C4-2B (cell line): Measurements from ENCODE around the gene PCYT1A.

Source experiments
- H3K27ac ChIP-seq: fragments of 450-650 bp; 2 replicates; pipeline ENCODE4 v1.5.1; 2017
- ZFX ChIP-seq: fragments of 450-650 bp; IDR thresholded peaks from 2 replicates; pipeline ENCODE4 v1.6.1; 2017
- TF ChIP-seq, protein P1 (sequence below): fragments of 450-650 bp; conservative IDR thresholded peaks from 2 replicates; pipeline ENCODE4 v1.5.1; 2017; ENCODE audit warnings: mild to moderate bottlenecking

Gene PCYT1A

DNA sequence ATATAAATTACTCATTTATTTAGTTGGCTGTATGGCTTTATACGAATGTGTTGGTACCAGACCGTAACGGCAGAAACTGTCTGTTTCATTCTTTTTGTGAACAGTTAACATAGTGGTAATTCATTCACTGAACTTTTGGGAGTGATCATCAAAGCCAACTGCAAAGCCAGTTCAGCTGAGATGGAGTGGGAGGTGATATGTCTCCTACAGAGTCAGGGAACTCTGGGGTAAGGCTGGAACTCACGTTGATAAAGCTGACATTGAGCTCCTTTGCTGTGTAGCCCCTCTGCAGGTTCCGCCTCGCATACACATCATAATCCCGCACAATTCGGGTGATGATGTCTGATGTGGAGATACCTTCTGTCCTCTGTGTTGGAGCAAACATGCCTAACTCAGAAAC lies 45.8 kb downstream of the PCYT1A start:
- TF ChIP-seq, protein P1, sequence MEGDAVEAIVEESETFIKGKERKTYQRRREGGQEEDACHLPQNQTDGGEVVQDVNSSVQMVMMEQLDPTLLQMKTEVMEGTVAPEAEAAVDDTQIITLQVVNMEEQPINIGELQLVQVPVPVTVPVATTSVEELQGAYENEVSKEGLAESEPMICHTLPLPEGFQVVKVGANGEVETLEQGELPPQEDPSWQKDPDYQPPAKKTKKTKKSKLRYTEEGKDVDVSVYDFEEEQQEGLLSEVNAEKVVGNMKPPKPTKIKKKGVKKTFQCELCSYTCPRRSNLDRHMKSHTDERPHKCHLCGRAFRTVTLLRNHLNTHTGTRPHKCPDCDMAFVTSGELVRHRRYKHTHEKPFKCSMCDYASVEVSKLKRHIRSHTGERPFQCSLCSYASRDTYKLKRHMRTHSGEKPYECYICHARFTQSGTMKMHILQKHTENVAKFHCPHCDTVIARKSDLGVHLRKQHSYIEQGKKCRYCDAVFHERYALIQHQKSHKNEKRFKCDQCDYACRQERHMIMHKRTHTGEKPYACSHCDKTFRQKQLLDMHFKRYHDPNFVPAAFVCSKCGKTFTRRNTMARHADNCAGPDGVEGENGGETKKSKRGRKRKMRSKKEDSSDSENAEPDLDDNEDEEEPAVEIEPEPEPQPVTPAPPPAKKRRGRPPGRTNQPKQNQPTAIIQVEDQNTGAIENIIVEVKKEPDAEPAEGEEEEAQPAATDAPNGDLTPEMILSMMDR: no peak
- no peak for TF ChIP-seq ZFX
- H3K27ac ChIP-seq: no peak overlapping the region

DNA sequence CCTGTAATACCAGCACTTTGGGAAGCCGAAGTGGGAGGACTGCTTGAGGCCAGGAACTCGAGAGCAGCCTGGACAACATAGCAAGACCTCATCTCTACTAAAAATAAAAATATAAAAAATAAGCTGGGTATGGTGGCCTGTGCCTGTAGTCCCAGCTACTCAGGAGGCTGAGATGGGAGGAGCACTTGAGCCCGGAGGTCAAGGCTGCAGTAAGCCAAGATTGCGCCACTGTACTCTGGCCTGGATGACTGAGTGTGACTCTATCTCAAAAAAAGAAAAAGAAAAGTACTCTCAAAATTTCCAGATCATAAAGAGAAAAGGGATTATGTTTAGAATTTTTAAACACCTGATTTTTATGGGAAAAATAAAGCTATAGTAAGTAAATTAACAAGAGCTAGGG lies 47.1 kb downstream of the PCYT1A start:
- TF ChIP-seq, protein P1: no peak
- TF ChIP-seq ZFX: no peak
- no peak overlapping the region for H3K27ac ChIP-seq

DNA sequence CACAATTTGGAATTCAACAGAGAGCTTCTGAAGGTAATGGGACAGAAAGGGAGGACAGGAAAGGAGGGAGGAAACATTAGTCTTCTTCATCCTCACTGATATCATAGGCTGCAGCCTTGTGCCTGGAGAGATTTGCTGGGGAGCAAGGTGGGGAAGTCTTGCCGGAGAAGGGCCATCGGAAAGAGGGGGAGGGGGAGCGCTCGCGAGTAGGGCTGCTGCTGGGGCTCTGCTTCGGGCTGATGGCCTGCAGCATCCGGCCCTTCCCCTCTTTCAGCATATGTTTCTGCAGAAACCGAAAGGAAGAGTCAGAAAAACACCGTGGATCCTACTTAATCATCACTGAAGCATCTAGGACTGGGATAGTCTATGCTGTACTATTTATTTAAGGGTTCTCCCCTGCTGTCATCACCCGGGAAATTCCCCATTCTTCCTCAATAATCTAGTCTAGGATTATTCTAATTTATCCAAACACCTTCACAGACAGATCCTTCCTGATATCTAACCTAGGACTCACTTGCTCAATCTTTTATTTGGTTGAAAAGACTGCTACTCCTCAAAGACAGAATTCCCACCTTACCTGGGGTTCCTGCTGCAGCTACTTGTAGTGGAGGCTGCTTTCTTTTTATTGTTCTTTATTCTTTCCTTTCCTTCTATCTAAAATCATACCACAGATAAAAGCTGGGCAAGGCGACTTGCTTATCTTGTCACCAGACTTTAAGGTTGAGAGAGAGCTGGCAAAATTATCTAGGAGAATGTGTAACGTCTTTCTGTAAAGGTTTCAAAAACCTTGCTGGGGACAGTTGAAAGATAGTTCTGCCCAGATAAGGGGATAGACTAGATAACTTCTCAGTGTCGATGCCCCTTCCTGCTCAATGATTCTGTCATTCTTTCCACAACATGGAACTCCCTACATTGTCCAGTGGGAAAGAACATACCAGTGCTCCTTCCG lies 48.6 kb downstream of the PCYT1A start:
- TF ChIP-seq ZFX: no peak
- TF ChIP-seq, protein P1: no peak

DNA sequence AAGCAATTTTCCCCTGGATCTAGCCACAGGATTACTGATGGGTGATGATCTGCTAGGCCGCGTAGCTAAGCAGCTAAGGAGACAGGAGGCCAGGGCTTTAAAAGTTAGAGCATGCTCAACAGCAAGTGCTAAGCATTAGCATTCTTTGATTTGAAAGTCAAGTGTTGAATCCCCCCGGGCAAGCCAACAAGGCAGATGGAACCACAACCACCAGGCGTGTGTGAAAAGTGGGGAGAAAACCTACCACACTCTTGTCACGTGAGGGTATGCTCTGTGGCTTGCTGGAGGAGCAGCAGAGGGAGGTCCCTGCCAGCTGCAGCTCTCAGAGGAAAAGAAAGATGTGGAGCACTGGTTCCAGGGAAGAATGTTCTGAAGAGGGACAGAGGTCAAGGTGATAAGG lies 50.3 kb downstream of the PCYT1A start:
- H3K27ac ChIP-seq: no peak overlapping the region
- TF ChIP-seq, protein P1: no peak
- TF ChIP-seq ZFX: no peak

More for the DNA sequence above, 48.6 kb downstream of the PCYT1A start:
- no peak overlapping the region for H3K27ac ChIP-seq

DNA sequence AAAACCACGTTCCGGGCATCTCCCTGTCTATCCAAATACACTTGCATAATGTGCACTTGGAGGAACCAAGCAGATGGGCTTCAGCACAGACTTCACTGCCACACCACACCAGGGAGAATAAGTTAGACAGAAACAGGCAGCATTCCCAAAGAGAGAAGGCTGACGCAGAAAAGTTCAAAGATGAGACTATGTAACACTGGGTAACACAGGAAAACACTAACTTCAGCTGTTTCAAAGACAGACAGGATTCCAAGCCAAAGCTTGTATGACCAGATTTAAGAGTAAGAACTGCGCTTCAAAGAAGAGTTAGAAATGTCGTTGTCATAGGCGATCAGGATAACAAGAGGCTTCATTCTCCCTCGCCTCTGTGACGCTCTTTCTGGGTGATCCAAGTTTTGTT lies 51.3 kb downstream of the PCYT1A start:
- TF ChIP-seq, protein P1: no peak
- TF ChIP-seq ZFX: no peak
- no peak overlapping the region for H3K27ac ChIP-seq

DNA sequence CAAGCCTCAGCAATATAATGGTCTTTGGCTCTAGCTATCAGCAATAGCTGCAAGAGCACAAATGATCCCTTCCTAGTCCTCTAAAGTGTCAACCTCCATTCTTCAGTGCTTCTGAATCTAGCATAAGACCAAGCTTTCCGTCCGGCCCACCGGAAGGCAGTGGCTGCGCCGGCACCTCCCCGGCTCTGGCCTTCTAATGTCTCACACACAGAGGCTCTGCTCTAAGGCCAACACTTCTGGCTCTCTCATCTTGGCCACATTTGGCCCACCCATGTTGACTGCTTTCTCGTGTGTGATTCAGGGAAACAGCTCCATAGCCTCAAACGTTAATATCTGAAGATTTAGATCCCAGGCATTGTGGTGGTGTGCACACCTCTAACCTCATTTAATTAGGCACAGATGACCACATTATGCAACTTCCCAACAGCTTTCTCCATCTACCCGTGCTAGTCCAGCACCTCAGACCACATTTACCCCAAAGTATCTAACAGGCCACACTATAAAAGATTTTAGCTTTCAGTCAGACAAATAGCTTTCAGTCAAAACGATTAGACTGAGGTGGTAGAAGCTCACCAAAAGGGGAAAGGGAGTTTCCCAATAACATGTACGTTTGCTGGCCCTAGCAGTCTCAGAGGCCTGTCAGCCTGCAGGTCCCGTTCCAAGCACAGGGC lies 51.9 kb downstream of the PCYT1A start:
- no peak for TF ChIP-seq ZFX
- TF ChIP-seq, protein P1: no peak
- no peak overlapping the region for H3K27ac ChIP-seq

DNA sequence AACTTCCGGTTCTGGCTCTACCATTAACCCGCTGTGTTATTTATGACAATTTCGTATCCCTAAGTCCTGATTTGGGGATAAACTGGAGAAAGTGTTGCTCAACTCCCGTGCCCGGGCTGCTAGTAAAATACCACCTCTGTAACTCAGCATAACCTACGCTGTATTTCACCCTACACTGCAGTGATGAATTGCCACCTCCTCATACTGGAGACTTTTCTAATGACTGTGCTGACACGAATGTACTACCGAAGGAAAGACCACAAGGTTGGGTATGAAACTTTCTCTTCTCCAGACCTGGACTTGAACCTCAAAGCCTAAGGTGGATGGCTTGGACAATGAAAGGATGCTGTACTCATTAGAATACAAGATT lies 54.7 kb downstream of the PCYT1A start:
- H3K27ac ChIP-seq: no peak overlapping the region
- TF ChIP-seq ZFX: no peak
- TF ChIP-seq, protein P1: no peak
